ENCODE measurements around the gene GTPBP3.
"Not testable (repeated sequence)": the region's sequence is repeated elsewhere in the genome, so short reads cannot be mapped to it uniquely, and the experiment has no call there.

The GTPBP3 gene

GRCh38 chr19:17347361-17347760 is 10.0 kb downstream of the GTPBP3 start:
- DNase-seq = peak; percentile 72

GRCh38 chr19:17347877-17348276 is 10.5 kb downstream of the GTPBP3 start:
- DNase-seq = no peak

- peak; percentile 83 for DNase-seq
These were observed 11.3 kb downstream of the GTPBP3 start for GRCh38 chr19:17348700-17349099.

- no peak for DNase-seq
These were observed 14.6 kb downstream of the GTPBP3 start for GRCh38 chr19:17351815-17352435.

GRCh38 chr19:17352608-17353280 is 15.4 kb downstream of the GTPBP3 start:
- DNase-seq = no peak

- DNase-seq = no peak
These were observed 16.0 kb downstream of the GTPBP3 start for GRCh38 chr19:17353386-17353785.

- DNase-seq = no peak
These were observed 19.8 kb downstream of the GTPBP3 start for GRCh38 chr19:17357078-17357666.

- DNase-seq = no peak
These were observed 20.4 kb downstream of the GTPBP3 start for GRCh38 chr19:17357724-17358123.

GRCh38 chr19:17358395-17358794 is 21.0 kb downstream of the GTPBP3 start:
- DNase-seq = no peak

- no peak for DNase-seq
These were observed 22.8 kb downstream of the GTPBP3 start for GRCh38 chr19:17359905-17360800.

GRCh38 chr19:17363852-17364605 is 26.7 kb downstream of the GTPBP3 start:
- DNase-seq = not testable (repeated sequence)

GRCh38 chr19:17365361-17365760 is 28.0 kb downstream of the GTPBP3 start:
- no peak for DNase-seq

GRCh38 chr19:17370026-17370587 is 32.8 kb downstream of the GTPBP3 start:
- DNase-seq = no peak

GRCh38 chr19:17376935-17377600 is 39.7 kb downstream of the GTPBP3 start, which contains the start of gene PLVAP:
Gene PLVAP, minus strand, starts transcription at chr19:17377342. Its CDS starts 54 bp downstream, at chr19:17377288.
- DNase-seq = no peak

GRCh38 chr19:17378271-17378670 is 40.9 kb downstream of the GTPBP3 start:
- DNase-seq = no peak

- DNase-seq = peak; percentile 51
These were observed 41.9 kb downstream of the GTPBP3 start for GRCh38 chr19:17379221-17379631.

GRCh38 chr19:17380426-17381138 is 43.2 kb downstream of the GTPBP3 start:
- no peak for DNase-seq

GRCh38 chr19:17385878-17386611 is 48.7 kb downstream of the GTPBP3 start:
- DNase-seq = peak; percentile 81

- no peak for DNase-seq
These were observed 51.9 kb downstream of the GTPBP3 start for GRCh38 chr19:17389288-17389687.

Data from femur (tissue), 1 donor.